Activated CD4-positive, alpha-beta T cell treated with anti-CD3 and anti-CD28 coated beads, Interleukin-2, amount 50 U/mL, for 4 hours (primary cell): Measurements from ENCODE around the gene HELZ2.

Experiments
- DNase-seq, 2 experiments: peaks; one replicate each; pipeline ENCODE4 v3.0.0-alpha.2; 2020

Gene HELZ2

DNA sequence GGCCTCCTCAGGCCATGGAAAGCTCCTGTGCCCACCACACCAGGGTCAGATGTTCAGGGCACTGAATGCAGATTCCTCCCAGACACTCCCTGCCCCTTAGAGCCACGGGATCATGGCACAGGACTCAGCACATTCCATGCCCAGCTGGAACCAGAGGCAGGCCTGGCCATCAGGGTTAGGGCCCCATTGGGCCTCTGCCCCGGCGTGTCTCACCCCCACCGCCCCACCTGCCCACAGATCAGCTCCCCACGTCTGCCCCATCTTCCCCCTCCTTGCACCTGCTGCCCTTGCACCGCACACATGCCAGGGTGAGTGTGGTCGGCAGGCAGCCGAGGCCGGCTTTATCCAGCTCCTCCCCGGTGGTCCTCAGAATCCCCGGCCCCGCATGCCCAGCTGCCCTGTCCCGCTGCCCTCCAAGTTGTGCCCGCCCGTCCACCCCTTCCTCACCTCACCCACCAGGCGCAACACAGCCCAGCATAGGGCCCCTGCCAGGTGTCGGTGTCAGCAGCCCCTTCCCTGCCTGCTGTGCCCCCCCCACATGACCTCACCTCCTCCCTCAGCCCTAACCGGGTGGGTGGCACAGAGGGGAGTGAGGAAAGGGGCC, 24.3 kb downstream of the HELZ2 start:
- DNase-seq, result no peak

DNA sequence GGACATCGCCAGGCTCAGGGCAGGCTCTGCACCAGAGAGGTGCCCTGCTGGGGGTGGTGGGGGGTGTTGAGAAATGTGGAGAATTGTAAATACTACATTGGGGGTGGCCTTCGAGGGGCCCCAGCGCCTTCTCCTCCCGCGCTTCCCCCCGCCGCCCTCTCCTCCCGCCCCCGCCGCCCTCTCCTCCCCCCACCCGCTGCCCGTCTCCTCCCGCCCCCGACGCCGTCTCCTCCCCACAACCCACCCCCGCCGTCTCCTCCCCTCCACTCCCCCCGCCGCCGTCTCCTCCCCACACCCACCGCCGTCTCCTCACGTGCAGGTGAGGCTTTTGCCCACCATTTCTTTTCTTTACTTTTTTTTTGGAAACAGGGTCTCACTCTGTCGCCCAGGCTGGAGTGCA, 25.0 kb downstream of the HELZ2 start:
- DNase-seq, result no peak

DNA sequence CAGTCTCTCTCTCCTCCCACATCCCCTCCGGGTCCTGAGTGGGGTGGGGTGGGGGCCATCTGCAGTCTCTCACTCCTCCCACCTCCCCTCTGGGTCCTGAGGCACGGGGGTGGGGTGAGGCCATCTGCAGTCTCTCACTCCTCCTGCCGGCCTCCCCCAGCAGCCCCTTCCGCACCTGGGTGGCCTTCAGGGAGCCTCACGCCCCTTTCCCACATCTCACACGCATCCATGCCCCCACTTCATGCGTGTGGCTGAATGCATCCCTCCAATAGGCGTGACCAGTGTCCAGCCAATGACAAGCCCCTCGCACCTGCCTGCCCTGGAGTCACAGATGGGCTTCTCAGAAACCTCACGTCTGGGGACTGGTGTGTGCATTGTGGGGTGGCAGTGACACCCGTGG, 25.5 kb downstream of the HELZ2 start:
- no peak for DNase-seq

DNA sequence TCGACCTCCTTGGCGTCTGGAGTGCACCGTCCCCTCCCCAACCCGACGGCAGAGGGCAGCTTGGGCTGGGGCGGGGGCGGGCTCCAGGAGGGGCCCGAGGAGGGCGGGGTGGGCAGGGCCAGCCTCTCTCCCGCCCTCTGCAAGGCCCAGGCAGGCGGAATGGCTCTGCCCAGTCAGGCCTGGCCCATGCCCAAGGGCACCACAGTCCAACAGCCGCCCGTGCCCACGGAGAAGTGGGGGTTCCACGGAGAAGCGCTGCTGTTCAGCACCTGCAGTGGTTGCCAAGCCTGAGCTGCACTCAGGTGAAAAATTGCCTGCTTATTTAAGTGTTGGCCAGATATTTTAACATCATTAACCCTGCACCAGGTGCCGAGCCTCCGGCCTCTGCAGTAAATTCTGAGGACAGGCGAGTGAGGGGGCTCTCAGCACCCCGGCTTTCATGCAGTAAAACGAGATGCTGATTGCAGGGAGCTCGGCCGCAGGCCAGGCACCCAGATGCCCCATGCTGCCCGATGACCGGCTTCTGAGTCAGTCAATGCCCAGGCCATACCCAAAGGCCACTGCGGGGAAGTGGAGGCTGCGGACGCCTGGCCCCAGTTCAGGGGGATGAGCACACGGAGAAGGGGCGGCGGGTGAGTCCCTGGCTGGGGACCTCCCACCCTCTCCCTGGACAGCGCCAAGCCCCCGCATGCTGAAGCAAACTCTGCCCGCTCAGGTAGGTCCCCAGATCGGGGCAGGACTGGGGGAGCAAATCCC, 26.1 kb downstream of the HELZ2 start, which contains the start of gene SRMS:
TSS of gene SRMS (minus strand) at position 25 of the 756 bp plus-strand sequence. CDS start 286 bp downstream, outside the sequence.
- DNase-seq, result no peak

DNA sequence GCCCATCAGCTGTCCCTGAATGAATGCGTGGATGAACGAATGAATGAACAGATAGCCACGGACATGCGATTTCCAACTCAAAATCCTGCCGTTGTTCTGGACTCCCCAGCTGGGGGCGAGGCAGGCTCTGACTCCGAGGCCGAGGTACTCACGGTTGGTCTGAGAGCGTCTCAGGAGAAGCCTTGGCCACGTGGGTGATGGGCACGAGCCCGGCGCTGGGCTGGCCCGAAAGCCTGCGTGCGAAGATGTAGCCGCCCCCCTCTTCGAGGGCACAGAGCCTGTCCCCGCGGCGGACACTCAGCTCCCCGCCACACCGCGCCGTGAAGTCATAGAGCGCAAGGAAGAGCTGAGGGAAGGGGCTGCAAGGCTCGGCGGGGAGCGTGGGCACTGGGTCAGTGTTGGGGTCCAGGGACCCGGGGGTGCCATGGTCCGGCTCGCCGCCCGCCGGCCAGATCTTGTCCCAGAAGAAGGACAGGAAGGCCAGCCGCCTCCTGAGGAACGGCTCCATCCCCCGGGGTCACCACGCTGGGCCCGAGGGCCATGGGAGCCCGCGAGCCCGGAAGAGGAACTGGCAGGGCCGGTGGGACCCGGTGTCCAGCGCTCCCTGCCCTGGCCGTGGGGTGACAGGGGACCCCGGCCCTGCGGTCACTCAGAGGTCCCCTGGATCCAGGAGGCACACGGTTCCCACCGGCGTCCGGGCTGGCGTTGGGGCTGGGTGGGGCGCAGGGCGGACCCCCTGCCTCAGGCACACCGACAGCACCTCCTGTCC, 26.9 kb downstream of the HELZ2 start:
- no peak for DNase-seq

DNA sequence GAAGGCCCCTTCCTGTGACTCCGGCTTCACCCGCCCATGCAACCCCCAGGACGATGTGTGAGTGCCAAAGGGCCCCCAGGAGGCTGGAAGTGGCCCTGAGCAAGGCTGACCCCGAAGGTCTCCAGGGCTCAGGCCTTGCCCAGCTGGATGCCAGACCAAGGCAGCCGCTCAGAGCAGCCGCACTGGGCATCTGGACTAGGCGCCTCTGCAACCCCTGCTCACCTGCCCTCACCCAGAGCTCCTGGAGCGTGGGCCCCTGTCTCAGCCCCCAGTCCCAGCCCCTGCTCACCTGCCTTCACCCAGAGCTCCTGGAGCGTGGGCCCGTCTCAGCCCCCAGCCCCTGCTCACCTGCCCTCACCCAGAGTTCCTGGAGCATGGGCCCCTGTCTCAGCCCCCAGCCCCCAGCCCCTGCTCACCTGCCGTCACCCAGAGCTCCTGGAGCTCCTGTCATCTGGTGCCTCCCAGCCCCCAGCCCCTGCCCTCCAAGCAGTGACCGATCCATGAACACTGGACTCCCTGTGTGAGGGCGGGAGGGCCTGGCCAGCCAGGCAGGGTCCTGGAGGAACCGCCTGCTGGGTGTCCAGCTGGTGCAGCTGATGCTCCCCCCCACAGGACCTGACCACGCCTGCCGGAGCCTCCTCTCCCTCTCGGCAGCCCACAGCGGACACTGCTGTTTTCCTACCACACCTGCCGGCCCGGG, 27.6 kb downstream of the HELZ2 start:
- no peak for DNase-seq

DNA sequence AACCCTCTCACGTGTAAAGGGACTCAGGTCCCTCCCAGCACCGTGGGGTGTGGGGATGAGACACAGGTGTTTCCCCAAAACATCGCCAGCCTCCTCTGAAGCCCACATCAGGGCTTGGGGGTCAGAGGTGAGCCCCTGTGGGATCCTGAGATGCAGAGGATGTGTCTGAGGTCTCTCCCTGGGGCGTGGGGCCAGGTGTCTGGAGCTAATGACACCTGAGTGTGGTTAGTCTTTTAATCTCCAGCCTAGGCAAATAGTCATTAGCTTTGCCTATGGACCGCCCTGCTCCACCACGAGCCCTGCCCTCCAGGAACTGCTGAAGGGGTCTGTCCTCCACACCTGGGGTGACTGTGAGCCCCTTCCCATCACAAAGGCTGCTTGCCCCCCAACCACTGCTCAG, 28.2 kb downstream of the HELZ2 start:
- no peak for DNase-seq

DNA sequence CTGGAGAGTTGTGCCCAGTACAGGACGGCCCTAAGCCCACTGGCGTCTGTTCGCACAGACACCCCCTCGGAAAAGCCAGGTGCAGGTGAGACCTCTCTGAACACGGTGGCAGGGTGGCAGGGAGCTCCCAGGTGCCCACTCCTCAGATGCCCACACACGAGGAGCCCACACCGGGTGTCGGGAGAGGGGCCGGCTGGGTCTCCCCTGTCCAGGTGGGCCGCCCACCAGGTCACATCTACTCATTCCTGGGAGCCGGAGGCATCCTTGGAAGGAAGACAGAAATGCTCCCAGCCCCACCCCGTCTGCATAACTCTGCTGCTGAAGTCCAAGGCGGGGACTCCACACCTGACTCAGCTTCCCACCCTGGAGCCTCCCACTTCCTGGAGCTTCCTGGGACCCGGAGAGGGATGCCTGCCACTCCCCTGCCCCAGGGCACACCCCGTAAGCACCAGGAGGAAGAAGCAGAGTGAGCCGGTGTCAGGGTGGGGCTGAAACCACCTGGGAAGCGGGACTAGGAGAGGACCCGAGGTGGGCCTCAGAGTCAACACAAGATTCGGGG, 29.0 kb downstream of the HELZ2 start:
- DNase-seq, result no peak

DNA sequence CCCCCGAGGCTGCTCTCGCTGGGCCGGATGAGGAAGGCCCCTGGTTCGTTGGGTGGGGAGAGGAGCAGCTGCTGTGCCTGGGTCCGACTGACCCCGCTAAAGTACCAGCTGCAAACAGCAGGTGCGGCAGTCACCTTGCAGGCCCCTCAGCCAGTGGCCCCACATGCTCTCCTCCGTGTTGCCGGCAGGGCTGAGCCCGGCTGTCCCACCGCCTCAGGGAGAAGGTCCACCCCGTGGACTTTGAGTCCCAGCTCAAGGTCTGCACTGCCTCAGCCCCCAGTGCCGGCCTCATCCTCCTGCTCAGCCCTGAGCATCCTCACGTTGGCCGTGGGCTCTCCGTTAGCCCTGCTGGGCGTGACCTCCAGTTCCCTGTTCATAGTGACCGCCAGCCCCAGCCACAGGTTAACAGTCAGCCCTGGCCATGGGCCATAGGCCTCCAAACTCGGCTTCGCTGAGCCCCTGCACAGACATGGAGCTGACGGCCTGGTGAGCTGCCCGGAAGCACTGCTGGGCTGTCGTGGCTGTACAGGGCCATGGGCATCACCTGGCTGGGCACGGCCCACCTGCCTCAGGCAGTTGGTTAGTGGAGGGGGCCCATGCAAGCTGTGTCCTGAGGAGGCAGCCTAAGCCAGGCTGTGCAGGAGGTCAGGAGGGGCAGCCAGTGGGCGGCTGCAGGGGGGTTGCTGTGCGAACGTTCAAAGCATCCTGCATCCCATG, 29.6 kb downstream of the HELZ2 start:
- no peak for DNase-seq

DNA sequence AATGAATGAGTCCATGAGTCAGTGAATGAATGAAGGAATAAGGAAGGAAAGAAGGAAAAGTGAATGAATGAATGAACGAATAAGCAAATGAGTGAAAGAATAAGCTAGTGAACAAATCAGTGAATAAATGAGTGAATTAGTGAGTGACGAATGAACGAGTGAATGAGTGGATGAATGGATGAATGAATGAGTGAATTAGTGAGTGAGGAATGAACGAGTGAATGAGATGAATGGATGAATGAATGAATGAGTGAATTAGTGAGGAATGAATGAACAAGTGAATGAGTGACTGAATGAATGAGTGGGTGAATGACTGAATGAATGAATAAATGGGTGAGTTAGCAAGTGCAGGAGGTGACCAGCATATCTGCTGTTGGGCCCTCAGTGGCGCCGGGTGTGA, 30.3 kb downstream of the HELZ2 start:
- no peak for DNase-seq

DNA sequence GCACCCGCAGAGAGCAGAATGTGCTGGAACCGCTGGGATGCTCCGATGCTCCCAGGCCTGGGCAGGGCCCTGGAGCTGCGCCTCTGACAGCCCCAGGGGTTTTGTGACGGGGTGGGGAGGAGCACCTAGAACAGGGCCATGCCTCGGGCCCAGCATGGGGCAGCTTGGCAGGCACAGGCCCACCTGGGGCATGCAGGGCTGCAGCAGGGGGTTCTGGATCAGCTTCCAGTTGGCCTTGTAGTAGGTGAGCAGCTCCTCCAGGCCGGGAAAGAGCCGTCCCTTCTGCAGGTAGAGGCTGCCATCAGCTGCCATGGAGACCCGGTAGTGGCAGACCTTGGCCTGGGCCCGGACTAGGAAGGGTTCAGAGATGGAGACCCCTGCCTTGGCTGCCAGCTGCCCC, 30.9 kb downstream of the HELZ2 start:
- DNase-seq, result no peak

DNA sequence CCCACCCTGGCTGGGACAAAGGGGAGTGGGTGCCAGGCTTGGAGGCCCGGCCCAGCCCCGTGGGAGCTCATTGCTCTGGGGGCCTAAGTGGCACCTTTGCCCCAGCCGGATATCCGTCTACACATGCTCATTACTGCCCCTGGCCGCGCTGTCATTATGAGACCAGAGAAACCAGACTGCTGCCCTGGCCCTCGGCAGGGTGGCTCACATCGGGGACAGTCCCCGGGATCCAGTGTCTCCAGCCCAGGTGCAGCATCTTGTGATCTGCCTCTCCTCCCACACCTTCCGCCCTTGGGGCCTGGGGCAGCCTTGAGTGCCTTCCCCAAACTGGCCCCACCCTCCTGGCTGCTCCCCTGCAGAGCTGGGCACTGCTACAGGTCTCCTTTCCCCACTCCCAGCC, 31.3 kb downstream of the HELZ2 start:
- no peak for DNase-seq

DNA sequence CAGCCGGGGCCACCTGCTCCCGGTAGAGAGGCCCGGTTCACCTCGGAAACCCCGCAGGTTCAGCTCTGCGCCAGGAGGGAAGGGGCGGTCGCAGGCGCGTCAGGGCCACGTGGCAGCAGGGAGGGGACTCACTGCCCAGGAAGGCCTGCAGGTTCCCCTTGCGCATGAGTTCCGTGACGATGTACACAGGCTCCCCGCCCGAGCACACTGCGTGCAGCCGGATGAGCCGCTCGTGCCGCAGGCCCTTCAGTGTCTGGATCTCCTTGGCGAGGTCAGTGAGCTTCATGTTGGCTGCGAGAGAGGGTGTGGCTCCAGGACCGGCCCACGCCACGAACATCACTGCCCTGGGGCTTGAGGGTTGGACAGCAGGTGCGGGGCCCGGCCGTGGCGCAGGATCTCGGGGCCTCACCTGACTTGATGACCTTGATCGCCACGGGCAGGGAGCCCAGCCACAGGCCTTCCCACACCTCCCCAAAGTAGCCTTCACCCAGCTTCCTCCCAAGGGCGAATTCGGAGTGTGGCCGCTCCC, 31.9 kb downstream of the HELZ2 start:
- no peak for DNase-seq

DNA sequence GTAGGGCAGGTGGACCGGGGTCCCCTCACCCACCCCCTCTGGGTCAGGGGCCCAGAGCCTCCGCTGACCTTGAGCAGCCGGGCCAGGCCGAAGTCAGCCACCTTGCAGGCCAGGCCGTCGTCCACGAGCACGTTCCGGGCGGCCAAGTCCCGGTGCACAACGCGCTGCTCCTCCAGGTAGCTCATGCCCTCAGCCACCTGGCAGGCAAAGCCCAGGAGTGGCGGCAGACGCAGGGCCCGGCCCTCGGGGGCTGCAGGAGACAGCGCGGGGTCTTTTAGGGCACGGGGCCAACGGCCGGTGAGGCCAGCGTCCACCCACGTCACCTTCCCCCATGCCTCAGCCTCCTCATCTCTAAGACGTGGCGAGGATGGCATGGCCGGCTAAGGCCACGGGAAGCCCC, 32.7 kb downstream of the HELZ2 start:
- no peak for DNase-seq

DNA sequence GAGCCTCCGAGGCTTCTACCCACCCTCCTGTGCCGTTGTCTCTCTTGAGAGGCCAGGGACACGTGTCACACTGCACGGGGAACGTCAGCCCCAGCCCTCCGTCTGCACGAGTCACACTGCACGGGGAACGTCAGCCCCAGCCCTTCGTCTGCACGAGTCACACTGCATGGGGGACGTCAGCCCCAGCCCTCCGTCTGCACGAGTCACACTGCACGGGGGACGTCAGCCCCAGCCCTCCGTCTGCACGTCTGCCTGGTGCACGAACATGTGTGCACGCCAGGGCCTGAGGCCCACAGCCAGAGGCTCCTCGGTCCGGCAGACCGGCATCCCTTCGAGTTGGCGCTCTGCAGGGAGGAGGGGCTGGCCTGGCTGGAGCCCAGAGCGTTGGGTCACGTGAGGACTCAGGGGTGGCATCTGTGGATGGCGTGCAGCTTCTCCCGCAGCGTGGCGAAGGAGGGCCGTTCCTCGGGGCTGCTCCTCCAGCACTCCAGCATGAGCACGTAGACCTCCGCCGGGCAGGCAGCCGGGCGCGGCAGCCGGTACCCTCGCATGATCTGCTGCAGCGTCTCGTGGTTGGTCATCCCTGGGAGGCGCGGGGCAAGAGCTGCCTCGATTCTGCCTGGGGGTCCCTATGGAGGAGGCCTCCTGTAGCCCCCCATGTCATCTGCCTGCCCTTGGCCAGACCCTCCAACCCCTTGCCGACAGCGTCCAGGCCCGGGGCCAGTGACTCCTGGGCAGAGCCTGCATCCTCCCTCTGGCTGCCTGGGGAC, 33.4 kb downstream of the HELZ2 start:
- no peak for DNase-seq

DNA sequence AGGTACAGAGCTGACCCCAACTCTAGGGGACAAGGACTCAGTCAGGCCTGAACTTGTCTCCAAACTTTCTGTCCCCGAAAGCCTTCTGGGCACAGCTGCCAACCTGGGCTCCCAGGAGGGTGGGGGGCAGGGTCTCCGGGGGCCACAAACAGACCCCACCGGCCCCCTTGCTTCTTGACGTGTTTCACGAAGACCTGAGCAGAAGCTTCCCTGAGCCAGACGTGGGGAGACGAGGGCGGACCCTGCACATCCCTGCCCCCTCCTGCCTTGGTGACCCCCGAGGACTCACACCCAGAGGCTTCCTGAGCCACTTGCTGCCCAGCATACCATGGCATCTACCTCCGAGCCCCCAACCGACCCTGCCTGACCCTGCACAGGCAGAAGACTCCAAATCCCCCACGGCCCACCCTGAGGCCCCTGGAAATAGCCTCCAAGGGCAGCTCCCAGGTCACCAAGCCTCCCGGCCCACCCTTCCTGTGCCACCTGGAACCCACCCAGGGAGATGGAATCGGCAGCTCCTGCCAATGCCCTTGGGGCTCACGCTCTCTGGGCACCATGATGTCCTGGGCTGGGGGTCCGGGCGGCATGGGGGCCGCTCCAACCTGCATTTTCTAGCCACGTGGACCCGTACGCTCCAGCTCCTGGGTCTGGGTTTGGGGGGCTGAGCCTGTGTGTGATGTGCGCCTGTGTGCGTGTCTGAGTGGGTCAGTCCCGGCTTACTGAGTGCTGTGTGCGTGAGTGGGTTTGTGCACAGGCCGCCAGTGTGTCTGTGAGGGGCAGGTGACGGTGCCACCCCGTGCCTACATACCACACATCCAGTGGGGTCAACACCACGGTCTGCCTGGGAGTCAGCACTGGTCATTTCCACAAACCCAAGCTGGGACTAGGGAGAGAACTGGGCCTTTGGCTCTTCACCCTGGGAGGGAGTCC, 34.3 kb downstream of the HELZ2 start:
- no peak for DNase-seq

DNA sequence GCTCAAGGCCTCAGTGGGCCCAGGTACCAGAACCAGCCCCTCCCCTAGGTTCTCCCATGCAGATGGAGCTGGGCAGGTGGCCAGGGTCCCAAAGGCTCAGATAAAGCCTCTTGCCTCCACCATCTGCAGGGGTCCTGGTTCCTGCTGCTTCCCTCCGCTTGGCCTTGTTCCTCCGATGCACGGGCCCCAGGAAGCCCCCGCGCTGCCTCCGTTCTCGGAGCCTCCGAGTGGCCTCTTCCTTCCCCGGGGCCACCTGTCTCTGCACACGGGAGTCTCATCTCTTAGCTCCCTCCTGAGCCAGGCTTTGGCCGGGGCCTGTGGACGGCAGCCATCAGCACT, 35.0 kb downstream of the HELZ2 start:
- DNase-seq, result no peak

DNA sequence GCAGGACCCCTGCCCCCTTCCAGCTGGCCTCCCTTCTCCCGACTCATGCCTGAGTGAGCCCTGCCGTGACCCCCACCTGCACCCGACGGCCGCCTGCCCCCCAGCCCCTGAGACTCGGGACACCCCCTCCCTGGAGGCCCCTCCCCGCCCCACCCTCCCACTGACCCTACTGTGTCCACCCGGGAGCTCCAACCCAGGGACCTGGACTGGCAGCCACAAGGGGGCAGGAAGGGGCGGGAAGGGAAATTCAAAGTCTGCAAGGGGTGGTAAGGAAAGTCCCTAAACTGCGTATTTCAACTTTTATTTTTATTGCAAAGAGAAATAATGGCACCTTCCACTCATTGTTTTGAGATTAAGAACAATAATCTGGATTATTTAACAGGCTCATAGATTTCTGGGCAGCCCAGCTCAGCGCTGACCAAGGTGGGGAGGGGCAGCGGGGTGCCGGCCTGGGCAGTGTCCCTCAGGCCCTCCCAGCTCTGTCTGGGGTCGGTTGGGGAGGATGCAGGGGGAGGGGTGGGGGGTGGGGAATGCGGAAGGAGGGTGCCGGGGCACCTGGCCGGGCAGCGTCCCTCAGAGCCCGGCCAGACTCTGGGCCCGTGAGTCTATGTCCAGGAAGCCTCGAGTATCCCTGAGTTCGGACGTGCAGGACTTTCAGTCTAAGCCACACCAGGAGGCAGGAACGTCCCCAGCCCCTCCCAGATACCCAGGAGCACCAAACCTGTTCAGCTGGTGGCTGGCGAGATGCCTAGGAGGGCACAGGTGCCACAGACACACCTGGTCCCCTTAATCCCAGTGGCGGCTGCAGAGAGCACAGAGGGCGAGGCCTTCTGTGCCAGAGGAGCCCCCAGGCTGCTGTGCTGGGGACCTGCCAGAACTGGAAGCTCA, 35.6 kb downstream of the HELZ2 start:
- DNase-seq, result peak in 1 of 2 experiments; percentile 32
